ENCODE results near the gene PIEZO2.

PIEZO2 gene

DNA sequence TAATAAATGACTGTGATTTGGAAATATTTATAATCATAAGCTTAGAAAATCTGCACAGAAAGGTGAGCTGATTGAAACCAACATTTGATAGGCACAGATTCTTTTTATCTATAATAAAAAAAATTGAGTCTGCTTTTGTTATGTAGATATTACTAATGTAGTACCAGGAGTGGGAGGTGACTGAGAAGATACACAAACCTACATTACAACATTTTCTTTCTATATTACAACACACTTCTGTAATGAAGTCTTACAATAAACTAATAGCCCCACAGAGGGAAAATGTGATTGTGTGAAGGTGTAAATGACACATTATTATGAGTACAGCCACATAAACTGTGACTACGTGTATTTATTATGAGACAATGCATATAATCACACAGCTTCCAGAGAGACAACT is 241.6 kb downstream of the PIEZO2 start:
- DNase-seq (ENCODE audit: insufficient read length, low spot score) (no peak), FAIRE-seq (no peak)
- TF ChIP-seq, protein P1, sequence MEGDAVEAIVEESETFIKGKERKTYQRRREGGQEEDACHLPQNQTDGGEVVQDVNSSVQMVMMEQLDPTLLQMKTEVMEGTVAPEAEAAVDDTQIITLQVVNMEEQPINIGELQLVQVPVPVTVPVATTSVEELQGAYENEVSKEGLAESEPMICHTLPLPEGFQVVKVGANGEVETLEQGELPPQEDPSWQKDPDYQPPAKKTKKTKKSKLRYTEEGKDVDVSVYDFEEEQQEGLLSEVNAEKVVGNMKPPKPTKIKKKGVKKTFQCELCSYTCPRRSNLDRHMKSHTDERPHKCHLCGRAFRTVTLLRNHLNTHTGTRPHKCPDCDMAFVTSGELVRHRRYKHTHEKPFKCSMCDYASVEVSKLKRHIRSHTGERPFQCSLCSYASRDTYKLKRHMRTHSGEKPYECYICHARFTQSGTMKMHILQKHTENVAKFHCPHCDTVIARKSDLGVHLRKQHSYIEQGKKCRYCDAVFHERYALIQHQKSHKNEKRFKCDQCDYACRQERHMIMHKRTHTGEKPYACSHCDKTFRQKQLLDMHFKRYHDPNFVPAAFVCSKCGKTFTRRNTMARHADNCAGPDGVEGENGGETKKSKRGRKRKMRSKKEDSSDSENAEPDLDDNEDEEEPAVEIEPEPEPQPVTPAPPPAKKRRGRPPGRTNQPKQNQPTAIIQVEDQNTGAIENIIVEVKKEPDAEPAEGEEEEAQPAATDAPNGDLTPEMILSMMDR (IDR thresholded peaks at IDR 0.05; ENCODE audit: insufficient read depth, missing control alignments), result no peak

DNA sequence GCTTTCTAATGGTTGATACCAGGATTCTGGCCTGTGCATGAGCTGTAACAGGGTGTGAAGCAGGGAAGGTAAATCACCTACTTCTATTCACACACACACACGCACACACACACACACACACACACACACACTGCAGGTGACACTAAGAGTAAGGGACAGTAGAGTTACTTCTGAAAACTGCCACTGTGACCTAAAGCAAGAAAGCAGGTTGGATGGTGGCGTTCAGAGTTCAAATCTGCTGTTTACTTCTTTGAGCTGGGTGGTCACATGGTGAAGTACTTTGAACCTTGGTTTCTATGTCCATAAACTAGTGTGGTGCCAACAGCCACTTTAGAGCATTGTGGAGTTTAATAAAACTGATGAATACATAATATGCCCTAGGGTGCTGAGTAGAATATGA is 248.0 kb downstream of the PIEZO2 start:
- TF ChIP-seq, protein P1 (IDR thresholded peaks at IDR 0.05; ENCODE audit: insufficient read depth, missing control alignments), result no peak
- DNase-seq (ENCODE audit: insufficient read length, low spot score) (no peak), FAIRE-seq (no peak)

DNA sequence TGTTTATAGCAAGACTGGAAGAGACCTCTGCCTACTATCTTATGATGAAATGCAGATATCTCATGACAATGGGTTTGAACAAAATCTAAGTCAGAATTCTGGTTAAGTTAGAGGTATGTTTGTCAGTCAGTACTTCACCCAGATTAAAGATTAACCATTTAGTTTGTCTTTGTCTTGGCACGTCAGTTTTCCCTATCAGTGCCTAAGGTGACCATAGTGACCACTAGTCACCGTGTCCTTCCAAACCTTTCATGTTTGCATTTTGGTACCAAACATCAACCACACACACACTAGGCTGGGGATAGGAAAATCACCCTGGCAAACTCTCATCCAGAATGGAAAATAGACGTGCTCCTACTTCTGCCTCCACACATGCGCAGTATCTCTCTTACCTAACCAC is 248.9 kb downstream of the PIEZO2 start:
- TF ChIP-seq, protein P1 (IDR thresholded peaks at IDR 0.05; ENCODE audit: insufficient read depth, missing control alignments), result no peak
- FAIRE-seq (no peak), DNase-seq (ENCODE audit: insufficient read length, low spot score) (no peak)

DNA sequence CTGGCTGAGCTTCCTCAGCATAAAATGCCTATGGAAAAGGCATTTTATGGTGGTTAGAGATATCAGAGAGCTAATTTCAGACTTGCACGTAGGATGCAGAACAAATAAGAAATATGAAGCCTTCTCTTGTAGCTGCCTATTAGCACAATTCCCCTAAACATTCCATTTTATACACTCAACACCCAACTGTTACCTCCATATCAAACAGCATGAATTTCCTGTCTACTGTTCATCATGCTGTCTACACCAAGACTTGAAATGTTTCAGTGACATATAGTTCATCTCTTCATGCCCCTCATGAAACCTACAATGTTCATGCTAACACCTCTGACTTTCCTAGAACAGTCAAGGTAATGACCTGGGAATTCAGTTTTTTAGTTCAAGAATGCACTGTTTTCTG is 249.9 kb downstream of the PIEZO2 start:
- no peak for FAIRE-seq
- TF ChIP-seq, protein P1 (IDR thresholded peaks at IDR 0.05; ENCODE audit: insufficient read depth, missing control alignments), result no peak
- no peak for DNase-seq (ENCODE audit: insufficient read length, low spot score)

DNA sequence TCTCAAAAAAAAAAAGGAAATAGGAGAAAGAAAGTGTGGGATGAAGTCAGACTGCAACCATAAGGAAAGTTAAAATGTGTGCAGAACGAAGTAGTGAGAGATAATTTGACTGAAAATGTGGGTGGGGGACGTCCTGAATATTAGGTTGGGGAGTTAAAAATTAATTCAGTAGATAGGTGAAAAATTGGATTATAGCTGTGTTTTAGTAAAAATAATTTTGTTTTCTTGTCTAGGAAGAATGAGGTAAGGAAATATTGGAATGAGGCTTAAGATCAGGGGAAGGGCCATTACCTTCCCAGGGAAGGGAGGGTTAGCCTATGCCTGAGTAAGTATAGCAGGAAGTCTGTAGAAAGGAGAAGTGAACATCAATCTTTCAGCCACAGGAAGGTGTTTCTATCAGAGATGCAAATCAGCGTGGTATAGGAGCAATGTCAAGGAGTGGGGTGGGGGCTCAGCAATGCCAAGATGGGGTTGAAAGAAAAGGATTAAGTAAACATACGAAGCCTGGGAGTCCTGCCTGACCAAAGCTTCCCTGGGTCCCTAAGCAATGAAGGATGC is 250.9 kb downstream of the PIEZO2 start:
- TF ChIP-seq, protein P1 (IDR thresholded peaks at IDR 0.05; ENCODE audit: insufficient read depth, missing control alignments), result no peak
- no peak for DNase-seq (ENCODE audit: insufficient read length, low spot score)
- FAIRE-seq, result no peak

DNA sequence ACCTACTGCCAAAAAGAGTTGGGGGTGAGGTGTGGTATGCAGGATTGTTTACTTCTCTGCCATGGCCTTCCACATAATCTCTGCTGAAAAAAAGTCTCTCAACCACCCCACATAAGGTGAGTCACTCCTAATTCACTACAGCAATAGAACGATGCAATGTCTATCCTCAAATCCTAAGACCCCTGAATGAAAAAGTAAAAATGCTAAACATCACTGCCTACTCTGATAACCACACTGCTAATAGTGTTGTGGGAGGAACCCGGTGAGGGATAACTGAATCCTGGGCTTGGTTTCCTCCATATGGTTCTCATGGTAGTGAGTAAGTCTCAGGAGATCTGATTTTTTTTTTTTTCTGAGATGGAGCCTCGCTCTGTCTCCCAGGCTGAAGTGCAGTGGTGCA is 252.5 kb downstream of the PIEZO2 start:
- FAIRE-seq, result no peak
- TF ChIP-seq, protein P1 (IDR thresholded peaks at IDR 0.05; ENCODE audit: insufficient read depth, missing control alignments), result no peak
- no peak for DNase-seq (ENCODE audit: insufficient read length, low spot score)

DNA sequence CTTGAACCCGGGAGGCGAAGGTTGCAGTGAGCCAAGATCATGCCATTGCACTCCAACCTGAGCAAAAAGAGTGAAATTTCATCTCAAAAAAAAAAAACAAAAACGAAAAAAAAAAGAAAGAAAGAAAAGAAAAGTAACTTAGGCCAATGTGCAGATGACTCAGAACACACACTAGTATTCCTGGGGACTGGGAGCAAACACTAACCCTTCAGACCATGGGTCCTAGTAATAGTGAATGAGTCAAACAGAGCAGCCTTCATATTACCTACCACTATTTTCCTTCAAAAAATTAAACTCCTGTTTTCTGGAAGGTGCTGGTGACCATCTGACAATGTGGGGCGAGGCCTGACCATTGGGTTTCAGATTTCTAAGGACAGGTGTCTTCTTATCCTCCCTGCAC is 253.4 kb downstream of the PIEZO2 start:
- TF ChIP-seq, protein P1 (IDR thresholded peaks at IDR 0.05; ENCODE audit: insufficient read depth, missing control alignments), result no peak
- DNase-seq (ENCODE audit: insufficient read length, low spot score), result no peak
- FAIRE-seq, result no peak

Measured in D721Med (cell line).